AG04450 (cell line): ENCODE data around the gene P2RX2. TPM values are rescaled to one million over a fixed set of nuclear protein-coding genes. Genes with fewer than 3 reads are reported as not detected.

Experiments used
- CTCF ChIA-PET: fragments of 300-600, 350-600 bp; formaldehyde crosslinking; extraction: SDS; loops from one replicate; lab custom pipeline; 2022; ENCODE audit warnings: antibody characterized with exemption, inconsistent platforms; lab: Charles Lee
- POLR2A ChIA-PET: fragments of 350-600 bp; formaldehyde crosslinking; extraction: SDS; loops from one replicate; lab custom pipeline; 2021; ENCODE audit warnings: antibody characterized with exemption, inconsistent platforms; lab: Yijun Ruan, JAX
- DNase-seq: peaks from one replicate; pipeline ENCODE4 v3.0.0-alpha.2; 2011; ENCODE audit warnings: low read depth, low spot score
- H3K27ac ChIP-seq: one replicate; pipeline ENCODE4 v1.5.1; 2012; ENCODE audit warnings: low read depth, low read length, control low read depth
- H3K27me3 ChIP-seq: one replicate; pipeline ENCODE4 v1.6.0; 2012; ENCODE audit warnings: low read length; ENCODE audit not compliant: control insufficient read depth, insufficient read depth
- H3K4me3 ChIP-seq: 2 replicates; pipeline ENCODE4 v1.5.1; 2011; ENCODE audit warnings: mild to moderate bottlenecking, low read depth, low read length, control low read depth
- H3K9me3 ChIP-seq: 2 replicates; pipeline ENCODE4 v1.5.1; 2012; ENCODE audit warnings: low read length; ENCODE audit not compliant: control insufficient read depth, insufficient read depth
- polyA plus RNA-seq: library from polyadenylated mRNA; depleted of rRNA; stranded (reverse); fragments of >200 nt; gene quantifications from 2 replicates; pipeline ENCODE4 v1.2.3, GENCODE V29; 2011
- TF ChIP-seq, protein P1 (sequence below): IDR thresholded peaks from 2 replicates; pipeline ENCODE4 v1.5.1; 2011; ENCODE audit warnings: low read depth, low read length, control low read depth, inconsistent platforms

The P2RX2 gene
- polyA plus RNA-seq, 1 experiment: not detected

DNA sequence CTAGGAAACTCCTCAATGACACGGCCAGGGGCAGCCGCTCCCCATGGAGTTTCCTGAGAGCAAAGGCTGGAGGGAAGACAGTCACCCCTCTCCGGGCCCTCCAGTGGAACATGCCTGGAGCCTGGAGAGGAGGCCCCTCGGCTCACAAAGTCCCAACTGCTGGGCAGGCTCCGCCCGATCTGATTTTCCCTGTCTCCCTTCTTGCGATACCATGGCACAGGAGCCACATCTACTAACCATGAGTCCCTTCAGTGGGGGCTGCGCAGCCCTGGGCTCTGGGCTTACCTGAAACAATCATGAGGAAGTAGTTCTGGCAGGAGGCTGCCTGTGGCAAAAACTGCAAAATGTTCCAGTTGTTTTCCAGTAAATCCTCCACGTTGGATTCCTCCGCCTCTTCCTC, 15.3 kb downstream of the P2RX2 start:
- TF ChIP-seq, protein P1, sequence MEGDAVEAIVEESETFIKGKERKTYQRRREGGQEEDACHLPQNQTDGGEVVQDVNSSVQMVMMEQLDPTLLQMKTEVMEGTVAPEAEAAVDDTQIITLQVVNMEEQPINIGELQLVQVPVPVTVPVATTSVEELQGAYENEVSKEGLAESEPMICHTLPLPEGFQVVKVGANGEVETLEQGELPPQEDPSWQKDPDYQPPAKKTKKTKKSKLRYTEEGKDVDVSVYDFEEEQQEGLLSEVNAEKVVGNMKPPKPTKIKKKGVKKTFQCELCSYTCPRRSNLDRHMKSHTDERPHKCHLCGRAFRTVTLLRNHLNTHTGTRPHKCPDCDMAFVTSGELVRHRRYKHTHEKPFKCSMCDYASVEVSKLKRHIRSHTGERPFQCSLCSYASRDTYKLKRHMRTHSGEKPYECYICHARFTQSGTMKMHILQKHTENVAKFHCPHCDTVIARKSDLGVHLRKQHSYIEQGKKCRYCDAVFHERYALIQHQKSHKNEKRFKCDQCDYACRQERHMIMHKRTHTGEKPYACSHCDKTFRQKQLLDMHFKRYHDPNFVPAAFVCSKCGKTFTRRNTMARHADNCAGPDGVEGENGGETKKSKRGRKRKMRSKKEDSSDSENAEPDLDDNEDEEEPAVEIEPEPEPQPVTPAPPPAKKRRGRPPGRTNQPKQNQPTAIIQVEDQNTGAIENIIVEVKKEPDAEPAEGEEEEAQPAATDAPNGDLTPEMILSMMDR: no peak
- no peak for DNase-seq
- ChIA-PET CTCF (no interaction called here), POLR2A (no interaction called here)
- no peak overlapping the region for H3K4me3 ChIP-seq
- no peak overlapping the region for H3K27ac ChIP-seq
- H3K9me3 ChIP-seq: no peaks in the 10 kb centered on the region; the same call in 1 of the 2 replicates
- no peaks in the 10 kb centered on the region for H3K27me3 ChIP-seq

DNA sequence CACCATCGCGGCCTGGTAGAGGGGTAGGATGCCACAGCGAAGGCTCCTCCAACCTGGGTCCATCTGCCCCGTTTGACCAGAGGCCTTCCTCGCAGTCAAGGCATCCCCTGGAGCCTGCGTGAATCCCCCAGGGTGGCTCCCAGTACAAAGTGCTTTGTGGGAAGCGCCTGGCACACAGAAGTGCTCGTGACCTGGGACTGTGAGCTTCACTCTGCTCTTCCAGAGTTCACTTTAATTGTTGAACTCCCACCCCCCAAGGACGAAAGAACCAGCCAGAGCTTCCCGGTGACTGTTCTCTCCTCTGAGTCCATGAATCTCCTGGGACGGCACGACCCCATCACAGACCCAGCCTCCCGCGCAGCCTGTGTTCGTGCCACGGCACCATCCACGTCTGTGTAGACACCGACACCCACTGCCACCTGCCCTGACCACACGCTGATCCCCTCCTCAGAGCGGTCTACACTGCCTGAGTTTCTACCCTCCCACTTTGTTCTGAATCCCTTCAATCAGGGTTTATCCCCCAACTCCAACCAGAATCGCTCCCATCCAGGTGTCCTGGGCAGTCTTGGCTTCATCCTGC, 15.9 kb downstream of the P2RX2 start:
- Histone ChIP-seq H3K4me3 (no peak overlapping the region), H3K9me3 (no peaks in the 10 kb centered on the region; the same call in 1 of the 2 replicates), H3K27me3 (no peaks in the 10 kb centered on the region), H3K27ac (no peak overlapping the region)
- no peak for DNase-seq
- ChIA-PET CTCF (no interaction called here), POLR2A (no interaction called here)
- TF ChIP-seq, protein P1: no peak

GRCh38 chr12:132635076-132635955, 16.7 kb downstream of the P2RX2 start:
- Histone ChIP-seq H3K27ac (no peak overlapping the region), H3K9me3 (no peaks in the 10 kb centered on the region; the same call in 1 of the 2 replicates), H3K4me3 (no peak overlapping the region), H3K27me3 (no peaks in the 10 kb centered on the region)
- ChIA-PET CTCF (interaction anchor here (0.6 to 1.0 kb wide), 2 partner anchors 174 to 220 kb away, joined by 3 read pairs; no protein-coding TSS in a partner anchor), POLR2A (interaction anchor here (0.6 kb wide), 1 partner anchor 10 kb away, joined by 3 read pairs; no protein-coding TSS in a partner anchor)
- TF ChIP-seq, protein P1: no peak
- no peak for DNase-seq

DNA sequence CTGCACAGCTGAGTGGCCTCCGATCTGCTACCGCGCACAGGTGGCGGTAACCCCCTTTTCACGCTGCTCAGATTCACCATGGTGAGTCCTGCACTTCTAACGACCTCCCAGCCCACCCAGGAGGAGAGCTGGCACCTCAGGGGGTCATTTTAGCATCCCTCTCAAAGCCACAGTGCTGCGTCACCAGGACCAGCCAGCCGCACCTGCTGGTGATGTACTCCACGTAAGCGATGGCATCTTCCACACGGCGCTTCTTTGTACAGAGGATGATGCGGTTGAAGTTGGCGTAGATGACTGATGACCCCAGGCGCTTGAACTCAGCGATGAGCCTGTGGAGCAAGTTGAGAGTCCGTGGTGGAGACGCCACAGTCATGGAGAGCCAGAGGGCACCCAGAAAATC, 19.2 kb downstream of the P2RX2 start:
- ChIA-PET CTCF (interaction anchor here (0.6 to 1.9 kb wide), 7 partner anchors 15 to 475 kb away, joined by 3 to 15 read pairs (median 11); partner anchors contain the start of gene P2RX2), POLR2A (no interaction called here)
- TF ChIP-seq, protein P1: no peak
- Histone ChIP-seq H3K4me3 (no peak overlapping the region), H3K9me3 (no peaks in the 10 kb centered on the region), H3K27ac (no peak overlapping the region), H3K27me3 (no peaks in the 10 kb centered on the region)
- DNase-seq: no peak
